ENCODE results near the gene CEP170B.

The CEP170B gene

DNA sequence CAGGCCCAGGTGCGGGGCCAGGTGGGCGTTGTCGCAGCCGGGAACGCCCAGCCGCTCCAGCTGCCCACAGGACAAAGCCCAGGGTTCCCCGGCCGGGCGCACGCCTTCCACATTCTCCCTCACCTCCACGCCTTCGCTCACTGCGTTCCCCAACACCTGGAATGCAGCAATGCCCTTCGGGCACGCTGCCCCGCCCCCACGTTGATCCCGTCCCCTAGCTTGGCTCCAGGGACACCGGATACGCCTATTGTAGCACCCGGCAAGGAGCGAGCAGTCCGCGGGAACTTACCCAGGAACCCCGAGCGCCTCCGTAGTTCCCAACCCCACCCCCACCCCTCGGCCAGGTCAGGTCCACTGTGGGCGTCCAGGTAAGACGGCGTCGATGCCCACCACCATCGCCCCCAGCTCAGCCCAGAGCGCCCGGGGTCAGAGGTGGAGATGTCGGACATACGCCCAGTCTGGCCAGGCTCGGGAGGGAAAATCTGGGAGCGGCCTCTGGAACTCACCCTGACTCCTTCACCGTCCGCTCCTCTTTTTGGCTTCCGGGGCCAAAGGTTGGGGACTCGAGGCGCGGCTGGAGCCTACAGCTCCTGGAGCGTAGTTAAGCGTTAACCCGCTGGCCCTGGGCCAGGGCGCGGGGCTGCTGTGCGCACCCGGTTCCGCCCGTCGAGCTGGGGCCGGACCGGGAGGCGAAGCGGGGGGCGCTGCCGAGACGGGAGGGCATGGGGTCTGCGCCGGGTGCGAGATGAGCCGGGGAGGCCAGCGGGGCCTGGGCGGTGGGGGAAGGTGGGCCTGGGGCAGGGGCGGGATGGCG is 594 bp upstream of the CEP170B start:
- peaks cover 0 to 3% of the 10 kb centered on the region in 2 donors for H3K27me3 ChIP-seq
- no peaks in the 10 kb centered on the region for H3K9me3 ChIP-seq
- DNase-seq, result peak in 1 of 2 donors; percentile 71
- TF ChIP-seq, protein P1, sequence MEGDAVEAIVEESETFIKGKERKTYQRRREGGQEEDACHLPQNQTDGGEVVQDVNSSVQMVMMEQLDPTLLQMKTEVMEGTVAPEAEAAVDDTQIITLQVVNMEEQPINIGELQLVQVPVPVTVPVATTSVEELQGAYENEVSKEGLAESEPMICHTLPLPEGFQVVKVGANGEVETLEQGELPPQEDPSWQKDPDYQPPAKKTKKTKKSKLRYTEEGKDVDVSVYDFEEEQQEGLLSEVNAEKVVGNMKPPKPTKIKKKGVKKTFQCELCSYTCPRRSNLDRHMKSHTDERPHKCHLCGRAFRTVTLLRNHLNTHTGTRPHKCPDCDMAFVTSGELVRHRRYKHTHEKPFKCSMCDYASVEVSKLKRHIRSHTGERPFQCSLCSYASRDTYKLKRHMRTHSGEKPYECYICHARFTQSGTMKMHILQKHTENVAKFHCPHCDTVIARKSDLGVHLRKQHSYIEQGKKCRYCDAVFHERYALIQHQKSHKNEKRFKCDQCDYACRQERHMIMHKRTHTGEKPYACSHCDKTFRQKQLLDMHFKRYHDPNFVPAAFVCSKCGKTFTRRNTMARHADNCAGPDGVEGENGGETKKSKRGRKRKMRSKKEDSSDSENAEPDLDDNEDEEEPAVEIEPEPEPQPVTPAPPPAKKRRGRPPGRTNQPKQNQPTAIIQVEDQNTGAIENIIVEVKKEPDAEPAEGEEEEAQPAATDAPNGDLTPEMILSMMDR (IDR thresholded peaks at IDR 0.05), result no peak
- peaks cover 0 to 13% (median 5%) of the 10 kb centered on the region in 3 donors for H3K36me3 ChIP-seq
- H3K4me3 ChIP-seq, result peak overlapping the region; percentile 68 to 78
- intact Hi-C loops (cut with DNase I; ENCODE audit: low total_unique reads), result loop anchor here (10.0 kb wide), 1 partner anchor 110 kb away; the partner anchor contains the start of gene AHNAK2
- H3K4me1 ChIP-seq, result peaks cover 8 to 38% (median 24%) of the 10 kb centered on the region in 4 donors
- peak overlapping the region in 1 of 2 donors; percentile 34 for H3K27ac ChIP-seq

DNA sequence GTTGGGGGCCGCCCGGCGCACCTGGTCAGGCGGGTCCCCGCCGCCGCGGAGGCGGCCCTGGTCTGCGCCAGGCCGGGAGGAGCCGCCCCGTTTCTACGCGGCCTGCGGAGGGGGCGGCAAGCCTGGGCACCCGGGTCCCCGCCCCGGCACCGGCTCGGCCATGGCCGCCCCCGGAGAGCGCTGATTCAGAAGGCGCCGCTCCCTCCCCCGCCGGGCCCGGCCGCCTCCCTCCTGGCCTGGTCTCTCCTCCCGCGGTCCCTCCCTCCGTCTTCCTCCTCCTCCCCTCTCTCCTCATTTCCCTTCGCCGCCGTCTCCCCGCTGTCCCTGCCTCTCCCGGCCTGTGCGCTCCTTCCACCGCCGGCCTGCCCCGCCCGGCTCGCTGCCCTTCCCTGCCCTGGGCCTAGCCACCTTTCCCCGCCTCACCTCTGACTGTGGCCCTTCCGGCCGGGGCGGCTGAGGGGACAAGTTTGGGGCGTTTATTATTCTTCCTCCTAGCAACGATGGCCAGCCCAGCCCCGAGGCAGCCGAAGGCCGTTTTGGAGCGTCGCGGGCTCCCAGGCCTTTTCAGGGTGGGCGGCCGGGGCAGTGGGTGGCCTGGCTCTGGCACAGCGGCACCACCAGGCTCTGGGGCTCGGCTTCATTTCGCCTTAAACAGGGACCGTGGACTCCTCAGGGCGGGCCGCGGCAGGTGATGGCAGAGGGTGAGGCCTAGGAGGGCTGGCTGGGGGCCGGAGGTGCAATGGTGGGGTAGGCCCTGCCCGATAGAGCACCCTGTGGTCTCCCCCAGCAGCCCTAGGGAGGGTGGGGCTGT is 768 bp downstream of the CEP170B start:
- DNase-seq, result peak; percentile 76 to 89
- TF ChIP-seq, protein P1 (IDR thresholded peaks at IDR 0.05), result no peak
- peaks cover 8 to 38% (median 24%) of the 10 kb centered on the region in 4 donors for H3K4me1 ChIP-seq
- H3K4me3 ChIP-seq, result peak overlapping the region; percentile 68 to 78
- no peaks in the 10 kb centered on the region for H3K9me3 ChIP-seq
- peaks cover 0 to 3% of the 10 kb centered on the region in 2 donors for H3K27me3 ChIP-seq
- H3K27ac ChIP-seq, result peak overlapping the region; percentile 65 to 68
- intact Hi-C loops (cut with DNase I; ENCODE audit: low total_unique reads), result loop anchor here (10.0 kb wide), 1 partner anchor 109 kb away; the partner anchor contains the start of gene AHNAK2
- peaks cover 0 to 17% (median 5%) of the 10 kb centered on the region in 3 donors for H3K36me3 ChIP-seq

DNA sequence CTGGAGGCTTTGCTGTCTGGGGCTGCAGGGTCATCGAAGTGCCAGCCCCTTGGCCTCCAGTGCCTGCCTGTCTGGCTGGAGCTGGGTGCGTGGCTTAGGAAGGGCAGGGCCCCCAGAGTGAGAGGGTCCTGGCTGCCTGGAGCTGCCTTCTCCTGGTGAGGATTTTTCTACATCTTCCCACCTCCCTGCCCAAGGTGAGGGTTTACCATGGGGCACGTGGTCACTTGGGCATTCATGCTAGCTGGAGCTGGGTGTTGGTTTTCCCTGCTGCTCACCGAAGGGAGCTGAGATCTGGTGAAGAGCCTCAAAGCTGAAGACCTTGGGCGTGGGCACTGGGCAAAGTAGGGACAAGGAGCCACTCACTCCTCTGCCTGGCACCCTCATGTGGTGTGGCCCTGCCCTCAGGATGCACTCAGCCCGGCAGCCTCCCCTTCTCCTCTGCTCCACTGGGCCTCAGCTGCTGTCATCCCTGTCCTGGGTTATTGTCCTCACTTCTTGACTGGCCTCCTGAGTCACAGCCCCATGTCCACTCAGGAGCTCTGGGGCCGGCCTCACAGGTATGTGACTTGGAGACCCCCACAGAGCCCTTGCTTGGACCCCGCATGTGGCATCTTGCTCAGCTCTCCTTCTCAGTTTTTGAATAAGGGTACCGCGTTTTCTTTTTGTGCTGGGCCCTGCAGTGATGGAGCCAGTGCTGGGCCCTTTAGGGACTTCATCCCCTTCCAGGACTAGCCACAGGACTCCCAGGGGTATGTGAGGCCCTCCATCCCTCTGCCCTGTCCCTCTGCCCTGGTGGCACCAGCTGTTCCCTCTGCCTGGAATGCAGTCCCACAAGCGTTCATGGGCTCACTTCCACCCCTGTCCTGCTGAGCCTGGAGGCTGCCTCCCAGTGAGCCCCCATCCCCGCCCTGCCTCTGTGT is 1.6 kb downstream of the CEP170B start:
- H3K36me3 ChIP-seq, result peaks cover 0 to 17% (median 5%) of the 10 kb centered on the region in 3 donors
- no peak for DNase-seq
- H3K27ac ChIP-seq, result peak overlapping the region; percentile 65 to 68
- TF ChIP-seq, protein P1 (IDR thresholded peaks at IDR 0.05), result no peak
- H3K4me1 ChIP-seq, result peaks cover 8 to 38% (median 24%) of the 10 kb centered on the region in 4 donors
- H3K9me3 ChIP-seq, result no peaks in the 10 kb centered on the region
- peak overlapping the region; percentile 68 to 78 for H3K4me3 ChIP-seq
- intact Hi-C loops (cut with DNase I; ENCODE audit: low total_unique reads), result loop anchor here (10.0 kb wide), 1 partner anchor 108 kb away; the partner anchor contains the start of gene AHNAK2
- H3K27me3 ChIP-seq, result peaks cover 0 to 3% of the 10 kb centered on the region in 2 donors

DNA sequence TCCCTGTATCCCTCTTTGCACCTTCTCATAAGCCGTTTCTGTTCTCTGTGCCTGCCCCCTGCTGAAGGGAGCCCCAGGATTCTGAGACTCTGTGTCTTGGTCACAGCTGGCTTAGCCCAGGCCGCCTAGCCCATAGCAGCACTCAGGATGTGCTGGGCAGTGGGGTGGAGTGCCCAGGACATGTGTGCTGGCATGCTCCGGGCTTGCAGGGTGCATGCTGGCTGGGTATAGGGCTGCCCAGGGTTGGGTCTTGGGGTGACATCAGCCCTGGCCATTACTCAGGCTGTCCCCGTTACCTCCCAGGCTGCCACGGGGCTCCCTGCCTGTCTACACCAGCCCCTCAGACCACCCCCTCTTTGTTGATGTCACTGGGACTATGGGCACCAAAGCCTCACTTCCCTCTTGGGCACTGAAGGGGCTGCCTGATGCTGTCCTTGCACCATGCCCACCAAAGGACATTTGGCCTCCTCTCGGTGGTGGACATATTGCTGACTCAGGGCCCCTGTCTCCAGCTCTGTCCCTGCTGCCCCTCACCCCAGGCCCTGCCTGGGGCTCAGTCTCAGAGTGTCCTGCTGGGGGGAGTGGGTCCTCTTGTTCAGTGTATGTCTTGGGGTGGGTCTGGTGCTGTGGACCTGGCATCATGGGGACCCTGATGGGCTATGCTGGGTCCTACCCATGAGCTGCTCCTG is 2.4 kb downstream of the CEP170B start:
- DNase-seq, result no peak
- no peak overlapping the region for H3K4me3 ChIP-seq
- TF ChIP-seq, protein P1 (IDR thresholded peaks at IDR 0.05), result no peak
- H3K27me3 ChIP-seq, result peaks cover 0 to 3% of the 10 kb centered on the region in 2 donors
- intact Hi-C loops (cut with DNase I; ENCODE audit: low total_unique reads), result loop anchor here (10.0 kb wide), 1 partner anchor 107 kb away; the partner anchor contains the start of gene AHNAK2
- no peak overlapping the region for H3K27ac ChIP-seq
- peaks cover 0 to 17% (median 5%) of the 10 kb centered on the region in 3 donors for H3K36me3 ChIP-seq
- peaks cover 8 to 42% (median 24%) of the 10 kb centered on the region in 4 donors for H3K4me1 ChIP-seq
- H3K9me3 ChIP-seq, result no peaks in the 10 kb centered on the region

Data from tibial artery (tissue), 4 donors.